ENCODE results near the gene TPSG1.
"Not testable (repeated sequence)": the region's sequence is repeated elsewhere in the genome, so short reads cannot be mapped to it uniquely, and the experiment has no call there.

Gene TPSG1

GRCh38 chr16:1230471-1231212 is 5.6 kb upstream of the TPSG1 start:
- not testable (repeated sequence) for DNase-seq (ENCODE audit: low spot score)

GRCh38 chr16:1230084-1230470 is 5.0 kb upstream of the TPSG1 start, which contains the start of gene TPSB2:
Gene TPSB2 (minus strand): TSS chr16:1230184. CDS start chr16:1229951, 233 bp downstream.
- DNase-seq (ENCODE audit: low spot score): not testable (repeated sequence)

- DNase-seq (ENCODE audit: low spot score): not testable (repeated sequence)
Measured at GRCh38 chr16:1229476-1229875, 4.4 kb upstream of the TPSG1 start.

GRCh38 chr16:1228227-1228626 is 3.2 kb upstream of the TPSG1 start:
- not testable (repeated sequence) for DNase-seq (ENCODE audit: low spot score)

- DNase-seq (ENCODE audit: low spot score): not testable (repeated sequence)
Measured at GRCh38 chr16:1226692-1227091, 1.6 kb upstream of the TPSG1 start.

- DNase-seq (ENCODE audit: low spot score): not testable (repeated sequence)
Measured at GRCh38 chr16:1225728-1226311, 752 bp upstream of the TPSG1 start.

GRCh38 chr16:1224558-1224957 is 510 bp downstream of the TPSG1 start:
- DNase-seq (ENCODE audit: low spot score): no peak

- DNase-seq (ENCODE audit: low spot score): no peak
Measured at GRCh38 chr16:1223355-1224214, 1.5 kb downstream of the TPSG1 start.

- DNase-seq (ENCODE audit: low spot score): no peak
Measured at GRCh38 chr16:1222553-1223354, 2.3 kb downstream of the TPSG1 start.

GRCh38 chr16:1221628-1222552 is 3.2 kb downstream of the TPSG1 start:
- no peak for DNase-seq (ENCODE audit: low spot score)

GRCh38 chr16:1220841-1221627 is 4.0 kb downstream of the TPSG1 start:
- DNase-seq (ENCODE audit: low spot score): no peak

GRCh38 chr16:1220098-1220728 is 4.9 kb downstream of the TPSG1 start:
- no peak for DNase-seq (ENCODE audit: low spot score)

- no peak for DNase-seq (ENCODE audit: low spot score)
Measured at GRCh38 chr16:1218930-1219611, 6.0 kb downstream of the TPSG1 start.

- no peak for DNase-seq (ENCODE audit: low spot score)
Measured at GRCh38 chr16:1218061-1218929, 6.8 kb downstream of the TPSG1 start.

GRCh38 chr16:1217526-1217925 is 7.5 kb downstream of the TPSG1 start:
- DNase-seq (ENCODE audit: low spot score): no peak

- DNase-seq (ENCODE audit: low spot score): no peak
Measured at GRCh38 chr16:1216681-1217400, 8.2 kb downstream of the TPSG1 start.

GRCh38 chr16:1216296-1216619 is 8.8 kb downstream of the TPSG1 start:
- no peak for DNase-seq (ENCODE audit: low spot score)
